Measurements from ENCODE around the gene SYTL3. TPM values are rescaled to one million over a fixed set of nuclear protein-coding genes. Genes with fewer than 3 reads are reported as not detected.
"Not testable (repeated sequence)": the region's sequence is repeated elsewhere in the genome, so short reads cannot be mapped to it uniquely, and the experiment has no call there.

Gene SYTL3
- total and polyA plus RNA-seq, 4 donors, result 2.0 to 4.6 (median 3.2) TPM

DNA sequence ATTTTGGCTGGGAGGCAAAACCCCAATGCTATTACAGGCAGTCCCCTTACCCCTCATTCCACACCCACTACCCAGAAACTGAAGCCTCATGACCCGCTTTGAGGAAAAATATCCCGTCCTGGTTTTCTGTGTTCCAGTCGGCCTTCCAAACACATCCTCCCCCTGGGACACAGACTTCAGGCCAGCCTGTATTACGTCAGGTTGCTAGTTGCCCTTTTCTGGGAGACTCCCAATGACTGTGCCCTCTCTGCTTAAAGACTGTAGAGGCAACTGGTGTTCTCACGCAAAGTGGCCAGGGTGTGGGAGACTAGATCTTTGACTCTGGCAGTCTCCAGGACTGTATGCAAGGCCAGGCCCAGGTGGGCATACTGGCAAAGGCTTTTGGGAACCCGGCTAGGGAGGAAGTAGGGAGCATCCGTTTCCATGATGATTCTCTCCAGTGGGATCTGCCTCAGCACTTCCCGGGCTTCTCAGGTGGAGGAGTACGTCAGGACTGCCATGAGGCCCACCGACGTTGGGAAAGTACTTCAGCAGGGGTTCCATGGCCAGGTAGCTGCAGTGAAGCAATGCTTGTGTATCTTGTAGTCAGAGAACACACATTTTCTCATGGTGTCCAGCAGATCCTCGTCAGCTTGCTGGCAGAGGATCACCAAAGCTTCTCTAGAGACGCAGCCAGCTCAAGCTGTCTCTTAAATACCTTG, 40.2 kb upstream of the SYTL3 start:
- H3K36me3 ChIP-seq (ENCODE audit: control insufficient read depth, insufficient read depth, low read length), result peaks cover 48% of the 10 kb centered on the region
- 97% methylated on average over 13 of the region's 13 CpGs for WGBS (ENCODE audit: insufficient coverage)
- no peak overlapping the region for H3K27ac ChIP-seq (ENCODE audit: low read depth, low read length)

DNA sequence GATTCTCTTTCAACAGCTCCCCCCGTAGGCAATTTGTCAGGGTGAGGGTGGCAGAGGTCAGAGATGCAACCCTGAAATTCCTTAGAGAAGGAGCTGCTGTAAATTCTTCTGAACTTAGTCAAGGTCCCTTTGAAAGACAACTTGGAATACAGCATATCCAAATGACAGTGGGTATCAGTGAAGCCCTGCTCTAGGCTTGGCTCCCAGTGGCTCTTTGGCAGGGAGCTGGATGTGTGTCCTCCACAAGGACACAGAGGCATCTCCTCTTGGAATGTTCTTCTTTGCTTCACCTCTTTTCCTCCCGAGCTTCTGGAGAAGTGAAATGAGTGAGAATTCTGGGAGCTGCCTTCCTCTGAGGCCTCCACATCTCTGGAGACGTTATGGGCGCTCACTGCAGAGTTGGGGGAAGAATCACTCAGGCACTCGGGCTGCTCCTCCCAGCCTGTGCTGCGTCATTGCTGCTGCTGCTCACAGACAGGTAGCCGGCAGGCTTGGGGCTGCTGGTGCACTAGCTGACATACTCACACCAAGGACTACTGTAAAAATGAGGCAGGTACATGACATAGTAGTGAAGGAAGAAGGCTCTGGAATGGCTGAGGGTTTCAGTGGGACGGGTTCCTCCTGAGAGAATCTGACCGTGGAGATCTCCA, 39.4 kb upstream of the SYTL3 start:
- 91% methylated on average over 5 of the region's 9 CpGs for WGBS (ENCODE audit: insufficient coverage)
- Histone ChIP-seq H3K36me3 (ENCODE audit: control insufficient read depth, insufficient read depth, low read length) (peaks cover 48% of the 10 kb centered on the region), H3K4me1 (ENCODE audit: control insufficient read depth, insufficient read depth, low read length) (no peaks in the 10 kb centered on the region), H3K27me3 (ENCODE audit: control insufficient read depth, insufficient read depth, low read length) (no peaks in the 10 kb centered on the region), H3K9me3 (ENCODE audit: control insufficient read depth, insufficient read depth, low read length) (no peaks in the 10 kb centered on the region), H3K27ac (ENCODE audit: low read depth, low read length) (no peak overlapping the region), H3K4me3 (ENCODE audit: low read depth, low read length) (no peak overlapping the region)
- DNase-seq (ENCODE audit: low read depth in 4 of 6, low spot score in 6 of 6), result no peak

More for the DNA sequence above, 40.2 kb upstream of the SYTL3 start:
- no peak for DNase-seq (ENCODE audit: low read depth in 4 of 6, low spot score in 6 of 6)
- Histone ChIP-seq H3K4me3 (ENCODE audit: low read depth, low read length) (no peak overlapping the region), H3K9me3 (ENCODE audit: control insufficient read depth, insufficient read depth, low read length) (no peaks in the 10 kb centered on the region), H3K27me3 (ENCODE audit: control insufficient read depth, insufficient read depth, low read length) (no peaks in the 10 kb centered on the region), H3K4me1 (ENCODE audit: control insufficient read depth, insufficient read depth, low read length) (no peaks in the 10 kb centered on the region)

DNA sequence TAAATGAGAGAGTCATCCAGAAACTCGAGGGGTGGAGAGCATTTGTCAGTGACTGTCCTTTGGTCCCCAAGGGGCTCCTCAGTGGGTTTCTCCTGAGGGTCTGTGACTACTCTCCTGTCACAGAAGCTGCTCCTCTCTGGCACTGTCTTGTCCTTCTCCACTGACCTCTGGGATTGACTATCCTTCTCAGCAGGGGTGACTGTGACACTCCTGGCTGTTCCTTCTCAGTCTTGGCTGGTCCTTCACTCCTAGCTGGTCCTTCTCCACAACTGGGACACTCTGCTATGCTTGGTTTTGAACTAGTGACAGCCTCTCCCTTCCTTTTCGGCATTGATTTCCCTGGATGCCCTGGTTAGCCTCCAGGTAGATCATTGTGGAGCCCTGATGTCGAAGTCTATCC, 38.8 kb upstream of the SYTL3 start:
- WGBS (ENCODE audit: insufficient coverage), result 95% methylated on average over 3 of the region's 3 CpGs

DNA sequence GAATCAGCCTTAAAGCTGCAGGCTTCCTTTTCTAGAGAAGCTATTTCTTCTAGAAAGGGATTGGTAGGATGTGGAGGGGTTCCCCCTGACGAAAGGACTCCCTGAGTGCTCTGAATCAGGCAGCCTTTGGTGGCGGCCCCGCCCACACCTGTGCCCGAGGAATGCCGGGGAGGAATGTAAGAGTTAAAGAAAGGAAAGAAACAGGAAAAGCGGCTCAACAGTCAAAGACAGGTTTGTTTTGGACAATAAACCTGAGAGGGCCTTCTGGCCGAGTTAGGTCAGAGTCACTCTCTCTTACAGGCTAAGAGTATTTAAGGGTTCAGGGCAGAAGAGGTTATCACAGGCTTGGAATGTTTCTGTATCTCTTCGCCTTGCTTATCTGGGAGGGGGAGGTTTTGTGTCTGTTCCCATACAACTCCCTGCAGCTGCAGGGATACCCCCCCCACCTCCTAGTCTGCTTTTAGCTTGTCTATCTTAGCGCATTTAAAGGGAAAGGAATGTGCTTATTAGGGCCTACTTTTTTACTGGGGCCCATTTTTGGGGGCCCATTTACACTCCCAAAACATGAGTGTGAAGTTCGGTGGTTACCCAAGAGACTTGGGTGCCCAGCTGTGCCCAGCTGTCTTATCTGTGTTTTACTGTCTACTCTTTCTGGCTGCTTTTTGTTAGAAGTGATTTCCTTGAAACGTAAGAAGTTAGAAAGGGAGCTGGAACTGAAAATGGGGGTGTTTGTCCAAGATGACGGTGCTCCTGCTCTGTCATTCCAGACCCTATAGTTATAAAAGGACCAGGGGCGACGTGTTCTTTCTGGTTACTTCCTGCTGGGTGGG, 38.1 kb upstream of the SYTL3 start:
- Histone ChIP-seq H3K4me1 (ENCODE audit: control insufficient read depth, insufficient read depth, low read length) (no peaks in the 10 kb centered on the region), H3K4me3 (ENCODE audit: low read depth, low read length) (no peak overlapping the region), H3K27me3 (ENCODE audit: control insufficient read depth, insufficient read depth, low read length) (no peaks in the 10 kb centered on the region), H3K9me3 (ENCODE audit: control insufficient read depth, insufficient read depth, low read length) (no peaks in the 10 kb centered on the region), H3K27ac (ENCODE audit: low read depth, low read length) (no peak overlapping the region), H3K36me3 (ENCODE audit: control insufficient read depth, insufficient read depth, low read length) (peaks cover 40% of the 10 kb centered on the region)
- WGBS (ENCODE audit: insufficient coverage), result 67% methylated on average over 12 of the region's 14 CpGs
- no peak for DNase-seq (ENCODE audit: low read depth in 4 of 6, low spot score in 6 of 6)

More for the DNA sequence above, 38.8 kb upstream of the SYTL3 start:
- no peaks in the 10 kb centered on the region for H3K4me1 ChIP-seq (ENCODE audit: control insufficient read depth, insufficient read depth, low read length)
- no peaks in the 10 kb centered on the region for H3K27me3 ChIP-seq (ENCODE audit: control insufficient read depth, insufficient read depth, low read length)
- H3K36me3 ChIP-seq (ENCODE audit: control insufficient read depth, insufficient read depth, low read length), result peaks cover 44% of the 10 kb centered on the region
- DNase-seq (ENCODE audit: low read depth in 4 of 6, low spot score in 6 of 6), result no peak
- no peaks in the 10 kb centered on the region for H3K9me3 ChIP-seq (ENCODE audit: control insufficient read depth, insufficient read depth, low read length)
- no peak overlapping the region for H3K27ac ChIP-seq (ENCODE audit: low read depth, low read length)
- no peak overlapping the region for H3K4me3 ChIP-seq (ENCODE audit: low read depth, low read length)

DNA sequence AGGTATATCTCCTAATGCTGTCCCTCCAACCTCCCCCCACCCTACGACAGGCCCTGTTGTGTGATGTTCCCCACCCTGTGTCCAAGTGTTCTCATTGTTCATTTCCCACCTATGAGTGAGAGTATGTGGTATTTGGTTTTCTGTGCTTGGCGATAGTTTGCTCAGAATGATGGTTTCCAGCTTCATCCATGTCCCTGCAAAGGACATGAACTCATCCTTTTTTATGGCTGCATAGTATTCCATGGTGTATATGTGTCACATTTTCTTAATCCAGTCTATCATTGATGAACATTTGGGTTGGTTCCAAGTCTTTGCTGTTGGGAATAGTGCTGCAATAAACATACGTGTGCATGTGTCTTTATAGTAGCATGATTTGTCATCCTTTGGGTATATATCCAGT, 35.2 kb upstream of the SYTL3 start:
- not testable (repeated sequence) for H3K9me3 ChIP-seq (ENCODE audit: control insufficient read depth, insufficient read depth, low read length); H3K4me3 ChIP-seq (ENCODE audit: low read depth, low read length); H3K4me1 ChIP-seq (ENCODE audit: control insufficient read depth, insufficient read depth, low read length); DNase-seq (ENCODE audit: low read depth in 4 of 6, low spot score in 6 of 6); H3K27me3 ChIP-seq (ENCODE audit: control insufficient read depth, insufficient read depth, low read length); H3K27ac ChIP-seq (ENCODE audit: low read depth, low read length)
- peaks cover 18% of the 10 kb centered on the region for H3K36me3 ChIP-seq (ENCODE audit: control insufficient read depth, insufficient read depth, low read length)
- no CpG with 5 or more reads among the region's 3 CpGs for WGBS (ENCODE audit: insufficient coverage)

DNA sequence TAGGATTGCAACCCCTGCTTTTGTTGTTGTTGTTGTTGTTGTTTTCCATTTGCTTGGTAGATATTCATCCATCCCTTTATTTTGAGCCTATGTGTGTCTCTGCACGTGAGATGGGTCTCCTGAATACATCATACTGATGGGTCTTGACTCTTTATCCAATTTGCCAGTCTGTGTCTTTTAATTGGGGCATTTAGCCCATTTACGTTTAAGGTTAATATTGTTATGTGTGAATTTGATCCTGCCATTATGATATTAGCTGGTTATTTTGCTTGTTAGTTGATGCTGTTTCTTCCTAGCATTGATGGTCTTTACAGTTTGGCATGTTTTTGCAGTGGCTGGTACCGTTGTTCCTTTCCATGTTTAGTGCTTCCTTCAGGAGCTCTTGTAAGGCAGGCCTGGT, 31.6 kb upstream of the SYTL3 start:
- H3K4me1 ChIP-seq (ENCODE audit: control insufficient read depth, insufficient read depth, low read length); DNase-seq (ENCODE audit: low read depth in 4 of 6, low spot score in 6 of 6); H3K27me3 ChIP-seq (ENCODE audit: control insufficient read depth, insufficient read depth, low read length); H3K4me3 ChIP-seq (ENCODE audit: low read depth, low read length); H3K27ac ChIP-seq (ENCODE audit: low read depth, low read length); H3K9me3 ChIP-seq (ENCODE audit: control insufficient read depth, insufficient read depth, low read length): not testable (repeated sequence)
- H3K36me3 ChIP-seq (ENCODE audit: control insufficient read depth, insufficient read depth, low read length), result peaks cover 21% of the 10 kb centered on the region
- no CpG with 5 or more reads among the region's 3 CpGs for WGBS (ENCODE audit: insufficient coverage)

DNA sequence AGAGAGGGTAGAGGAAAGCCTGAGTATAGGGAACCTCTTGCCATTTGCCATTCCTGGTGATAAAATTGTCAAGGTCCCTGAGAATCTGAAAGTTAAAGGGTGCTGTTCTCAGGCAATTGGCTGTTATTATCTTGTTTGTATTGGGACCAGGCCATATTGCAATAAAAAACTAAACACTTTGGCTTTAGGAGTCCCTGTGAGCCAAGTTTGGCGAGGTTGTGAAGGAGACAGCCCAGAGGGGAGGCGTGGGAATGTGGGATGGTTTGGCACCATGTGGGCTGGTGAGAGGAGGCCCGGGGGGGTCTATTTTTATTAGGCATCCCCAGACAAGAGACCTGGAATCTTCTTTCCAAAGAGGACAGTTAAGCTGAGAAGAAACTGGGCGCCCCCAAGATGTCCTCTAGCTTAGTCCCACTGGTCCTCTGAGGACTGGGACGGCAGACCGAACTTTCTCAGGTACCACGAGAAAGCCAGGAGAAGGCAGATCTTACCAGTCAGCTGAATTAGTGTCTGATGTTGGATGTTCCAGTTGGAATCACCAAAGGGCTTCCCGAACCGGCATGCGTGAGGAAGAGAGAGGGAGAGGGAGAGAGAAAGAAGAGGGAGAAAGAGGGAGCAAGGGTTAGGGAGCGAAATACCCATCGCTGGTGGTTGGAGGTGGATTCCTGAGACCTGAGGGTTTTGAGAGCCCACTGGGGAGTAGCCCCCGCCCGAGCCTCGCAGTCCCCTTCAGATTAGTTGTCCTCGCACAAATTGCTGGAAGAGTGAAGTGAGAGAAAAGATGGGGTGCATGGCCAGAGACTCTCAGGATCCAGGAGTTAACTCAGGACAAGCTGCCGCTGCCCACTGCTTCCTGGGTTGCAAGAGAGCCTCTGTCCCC, 29.7 kb upstream of the SYTL3 start:
- Histone ChIP-seq H3K4me1 (ENCODE audit: control insufficient read depth, insufficient read depth, low read length) (no peaks in the 10 kb centered on the region), H3K36me3 (ENCODE audit: control insufficient read depth, insufficient read depth, low read length) (peaks cover 33% of the 10 kb centered on the region), H3K9me3 (ENCODE audit: control insufficient read depth, insufficient read depth, low read length) (no peaks in the 10 kb centered on the region), H3K27me3 (ENCODE audit: control insufficient read depth, insufficient read depth, low read length) (no peaks in the 10 kb centered on the region), H3K27ac (ENCODE audit: low read depth, low read length) (no peak overlapping the region), H3K4me3 (ENCODE audit: low read depth, low read length) (no peak overlapping the region)
- DNase-seq (ENCODE audit: low read depth in 4 of 6, low spot score in 6 of 6), result no peak
- WGBS (ENCODE audit: insufficient coverage), result 97% methylated on average over 17 of the region's 17 CpGs

DNA sequence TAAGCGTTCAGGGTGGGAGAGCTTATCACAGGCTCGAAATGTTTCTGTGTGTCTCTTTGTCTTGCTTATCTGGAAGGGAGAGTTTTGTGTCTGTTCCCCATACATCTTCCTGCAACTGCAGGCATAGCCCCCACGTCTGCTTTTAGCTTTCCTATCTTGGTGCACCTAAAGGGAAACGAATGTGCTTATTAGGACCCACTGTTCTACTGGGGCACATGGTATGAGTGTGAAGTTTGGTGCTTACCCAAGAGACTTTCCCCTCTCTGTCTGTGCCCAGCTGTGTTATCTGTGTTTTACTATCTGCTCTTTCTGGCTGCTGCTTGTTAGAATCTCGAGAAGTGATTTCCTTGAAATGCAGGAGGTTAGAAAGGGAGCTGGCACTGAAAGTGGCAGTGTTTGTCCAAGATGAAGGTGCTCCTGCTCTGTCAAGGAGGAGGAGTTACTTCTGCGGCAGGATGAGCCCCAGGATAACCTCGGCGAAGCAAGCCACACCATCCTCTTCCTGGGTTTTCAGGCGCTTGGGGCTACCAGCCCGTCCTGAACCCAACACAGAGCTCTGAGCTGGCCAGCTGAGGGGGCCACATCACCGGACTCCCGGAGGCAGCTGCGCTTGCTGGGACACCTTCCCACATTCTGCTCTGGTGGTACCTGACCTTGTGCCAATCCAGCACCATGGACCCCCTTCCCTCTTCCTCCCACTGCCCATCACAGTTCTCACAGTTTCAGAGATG, 28.7 kb upstream of the SYTL3 start:
- Histone ChIP-seq H3K9me3 (ENCODE audit: control insufficient read depth, insufficient read depth, low read length) (no peaks in the 10 kb centered on the region), H3K36me3 (ENCODE audit: control insufficient read depth, insufficient read depth, low read length) (peaks cover 42% of the 10 kb centered on the region), H3K4me1 (ENCODE audit: control insufficient read depth, insufficient read depth, low read length) (no peaks in the 10 kb centered on the region), H3K4me3 (ENCODE audit: low read depth, low read length) (no peak overlapping the region), H3K27me3 (ENCODE audit: control insufficient read depth, insufficient read depth, low read length) (no peaks in the 10 kb centered on the region), H3K27ac (ENCODE audit: low read depth, low read length) (no peak overlapping the region)
- 96% methylated on average over 11 of the region's 13 CpGs for WGBS (ENCODE audit: insufficient coverage)
- DNase-seq (ENCODE audit: low read depth in 4 of 6, low spot score in 6 of 6), result no peak

Measured in spinal cord (tissue), 10 donors.